ENCODE data around the gene VSTM5.

- no peak for TF ChIP-seq CTCF (IDR thresholded peaks at IDR 0.05)
- no peak for TF ChIP-seq POLR2A (IDR thresholded peaks at IDR 0.05)
Measured at GRCh38 chr11:93770160-93770559, 80.3 kb downstream of the VSTM5 start.
